SK-N-SH (cell line): ENCODE measurements around the gene ATF5. TPM values are rescaled to one million over a fixed set of nuclear protein-coding genes. Genes with fewer than 3 reads are reported as not detected.

Source experiments
- CTCF ChIA-PET: fragments of 300-600, 350-600 bp; formaldehyde crosslinking; extraction: SDS; loops from one replicate; lab custom pipeline; 2021; lab: Yijun Ruan, JAX
- POLR2A ChIA-PET: fragments of 350-600 bp; sonication (Branson Sonifier 250); formaldehyde crosslinking; extraction: SDS; loops from one replicate; lab custom pipeline; 2020; ENCODE audit warnings: antibody characterized with exemption, inconsistent platforms; lab: Yijun Ruan, JAX
- DNase-seq: peaks from one replicate; pipeline ENCODE4 v3.0.0; 2012
- H2AFZ ChIP-seq: fragments of 200-600 bp; sonication (generic); 2 replicates; pipeline ENCODE4 v1.8.1; 2016; ENCODE audit warnings: antibody characterized with exemption, mild to moderate bottlenecking, low read depth
- H3F3A ChIP-seq: fragments of 200-600 bp; sonication (generic); replicated peaks from 2 replicates; pipeline ENCODE3; 2016; ENCODE audit warnings: antibody characterized with exemption, mild to moderate bottlenecking; ENCODE audit not compliant: insufficient read depth
- H3K27ac ChIP-seq, 2 experiments: fragments of 200-500 bp in 1 of 2; fragments of 200-600 bp in 1 of 2; sonication (Bioruptor generic) in 1 of 2; sonication (generic), shearing (Covaris generic) in 1 of 2; 2 replicates each; pipeline versions ENCODE4 v1.5.1 to v1.6.1; 2014 to 2016; ENCODE audit warnings: low read depth in 2 of 2, inconsistent platforms in 1 of 2, low read length in 1 of 2, mild to moderate bottlenecking in 1 of 2, mixed read lengths in 1 of 2
- H3K27me3 ChIP-seq: fragments of 200-600 bp; sonication (generic), shearing (Covaris generic); 2 replicates; pipeline ENCODE4 v1.6.1; 2016; ENCODE audit warnings: mixed run types; ENCODE audit not compliant: insufficient read depth
- H3K36me3 ChIP-seq, 2 experiments: fragments of 200-500 bp in 1 of 2; fragments of 200-600 bp in 1 of 2; sonication (Bioruptor generic) in 1 of 2; sonication (generic) in 1 of 2; replicated peaks in 1 of 2; 2 replicates each; pipeline versions ENCODE3 to v1.5.1; 2014 to 2016; ENCODE audit warnings: low read length in 1 of 2, mild to moderate bottlenecking in 1 of 2; ENCODE audit not compliant: insufficient read depth in 2 of 2, control insufficient read depth in 1 of 2
- H3K4me1 ChIP-seq, 2 experiments: fragments of 200-500 bp in 1 of 2; fragments of 200-600 bp in 1 of 2; sonication (Bioruptor generic) in 1 of 2; sonication (generic), shearing (Covaris generic) in 1 of 2; 2 replicates each; pipeline versions ENCODE4 v1.5.1 to v1.6.1; 2014 to 2016; ENCODE audit warnings: low read depth in 1 of 2, low read length in 1 of 2, mixed run types in 1 of 2; ENCODE audit not compliant: insufficient read depth in 2 of 2, control insufficient read depth in 1 of 2
- H3K4me2 ChIP-seq: fragments of 200-600 bp; sonication (generic), shearing (Covaris generic); 2 replicates; pipeline ENCODE4 v1.6.1; 2017; ENCODE audit warnings: mixed run types
- H3K4me3 ChIP-seq, 2 experiments: fragments of 200-500 bp in 1 of 2; fragments of 200-600 bp in 1 of 2; sonication (Bioruptor generic) in 1 of 2; sonication (generic), shearing (Covaris generic) in 1 of 2; 2 replicates each; pipeline versions ENCODE4 v1.5.1 to v1.8.1; 2014 to 2016; ENCODE audit warnings: low read depth in 2 of 2, inconsistent platforms in 1 of 2, low read length in 1 of 2, mild to moderate bottlenecking in 1 of 2, mixed read lengths in 1 of 2, moderate library complexity in 1 of 2
- H3K79me2 ChIP-seq: fragments of 200-600 bp; sonication (generic); 2 replicates; pipeline ENCODE4 v1.8.1; 2017; ENCODE audit warnings: mild to moderate bottlenecking; ENCODE audit not compliant: insufficient read depth
- H3K9ac ChIP-seq: fragments of 200-600 bp; sonication (generic); 2 replicates; pipeline ENCODE4 v1.6.1; 2017; ENCODE audit warnings: mixed run types
- H3K9me2 ChIP-seq: fragments of 200-600 bp; sonication (generic); 2 replicates; pipeline ENCODE4 v1.6.1; 2017; ENCODE audit warnings: mixed run types
- H3K9me3 ChIP-seq: fragments of 200-600 bp; sonication (generic); 2 replicates; pipeline ENCODE4 v1.6.1; 2017; ENCODE audit warnings: mixed run types, mild to moderate bottlenecking, moderate library complexity
- H4K20me1 ChIP-seq: fragments of 200-600 bp; sonication (generic); 2 replicates; pipeline ENCODE4 v1.6.1; 2017; ENCODE audit warnings: mild to moderate bottlenecking, mixed run types; ENCODE audit not compliant: insufficient read depth
- FOSL2 ChIP-seq: IDR thresholded peaks from 2 replicates; pipeline ENCODE4 v1.4.0; 2012; ENCODE audit warnings: low read depth, mild to moderate bottlenecking, moderate library complexity, borderline replicate concordance
- GATA2 ChIP-seq: sonication (generic); formaldehyde crosslinking; IDR thresholded peaks from 2 replicates; pipeline ENCODE4 v1.5.0; 2020; ENCODE audit warnings: mild to moderate bottlenecking, missing genetic modification reagents
- JUND ChIP-seq: IDR thresholded peaks from 2 replicates; pipeline ENCODE4 v1.4.0; 2012
- NRF1 ChIP-seq: IDR thresholded peaks from 2 replicates; pipeline ENCODE4 v1.6.1; 2012; ENCODE audit warnings: low read depth, mild to moderate bottlenecking, low read length
- RCOR1 ChIP-seq: fragments of 150-350 bp; IDR thresholded peaks from 2 replicates; pipeline ENCODE4 v1.6.1; 2017; ENCODE audit warnings: antibody characterized with exemption, low read length
- TAF1 ChIP-seq: IDR thresholded peaks from 2 replicates; pipeline ENCODE4 v1.6.1; 2012; ENCODE audit warnings: low read depth, mild to moderate bottlenecking, low read length, moderate library complexity, borderline replicate concordance
- YY1 ChIP-seq: IDR thresholded peaks from 2 replicates; pipeline ENCODE4 v1.4.0; 2012; ENCODE audit warnings: low read depth, mild to moderate bottlenecking
- WGBS: methylation state at CpG from one replicate; pipeline ENCODE4 v1.1.6; 2017; ENCODE audit warnings: low lambda C conversion rate; 5-methylcytosine and 5-hydroxymethylcytosine counted together
- polyA plus RNA-seq, 3 experiments: library from polyadenylated mRNA; depleted of rRNA; stranded (reverse); fragments of >200 nt; gene quantifications; 2 replicates each; pipeline ENCODE4 v1.2.3, GENCODE V29; 2012
- TF ChIP-seq, protein P1 (sequence below): IDR thresholded peaks from 2 replicates; pipeline ENCODE4 v1.4.0; 2012; ENCODE audit warnings: low read depth, borderline replicate concordance
- TF ChIP-seq, protein P2 (sequence below): IDR thresholded peaks from 2 replicates; pipeline ENCODE4 v1.4.0; 2012; ENCODE audit warnings: low read depth
- TF ChIP-seq, protein P3 (sequence below): fragments of 150-350 bp; IDR thresholded peaks from 2 replicates; pipeline ENCODE4 v1.6.1; 2017; ENCODE audit warnings: antibody characterized with exemption, low read length, low read depth, borderline replicate concordance

ATF5 gene
- polyA plus RNA-seq, 1 of the 3 experiments (the other 2 are of a cell fraction): 11.7 TPM

DNA sequence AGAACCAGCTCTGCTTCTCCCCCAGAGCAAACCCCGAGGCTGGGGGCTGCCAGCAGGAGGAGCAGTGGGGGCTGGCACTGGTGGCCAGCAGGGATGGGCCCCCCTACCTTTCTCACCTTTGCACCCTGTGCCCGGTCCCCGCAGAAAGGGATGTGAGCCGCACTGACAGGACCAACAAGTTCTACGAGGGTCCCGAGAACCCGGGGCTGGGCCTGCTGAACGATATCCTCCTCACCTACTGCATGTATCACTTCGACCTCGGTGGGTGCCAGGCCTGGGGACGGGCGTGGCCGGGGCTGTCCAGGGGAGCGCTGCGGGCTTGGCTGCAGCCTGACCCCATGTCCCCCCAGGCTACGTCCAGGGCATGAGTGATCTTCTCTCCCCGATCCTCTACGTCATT, 44.9 kb upstream of the ATF5 start:
- Histone ChIP-seq H4K20me1 (no peaks in the 10 kb centered on the region), H3K79me2 (peaks cover 9% of the 10 kb centered on the region), H3K36me3 (peaks cover 41 to 54% of the 10 kb centered on the region in 2 experiments), H3K4me3 (no peak overlapping the region), H3K9me3 (no peaks in the 10 kb centered on the region), H2AFZ (no peak overlapping the region), H3K27me3 (no peaks in the 10 kb centered on the region), H3K27ac (no peak overlapping the region), H3K9ac (no peak overlapping the region), H3F3A (peaks cover 10% of the 10 kb centered on the region), H3K9me2 (no peaks in the 10 kb centered on the region), H3K4me2 (no peak overlapping the region), H3K4me1 (peaks cover 0 to 3% of the 10 kb centered on the region in 2 experiments; a peak in 1 of 4 replicates)
- ChIA-PET POLR2A (no interaction called here), CTCF (no interaction called here)
- TF ChIP-seq RCOR1 (no peak), GATA2 (CRISPR knock-in tag) (no peak), FOSL2 (no peak)
- TF ChIP-seq, protein P1, sequence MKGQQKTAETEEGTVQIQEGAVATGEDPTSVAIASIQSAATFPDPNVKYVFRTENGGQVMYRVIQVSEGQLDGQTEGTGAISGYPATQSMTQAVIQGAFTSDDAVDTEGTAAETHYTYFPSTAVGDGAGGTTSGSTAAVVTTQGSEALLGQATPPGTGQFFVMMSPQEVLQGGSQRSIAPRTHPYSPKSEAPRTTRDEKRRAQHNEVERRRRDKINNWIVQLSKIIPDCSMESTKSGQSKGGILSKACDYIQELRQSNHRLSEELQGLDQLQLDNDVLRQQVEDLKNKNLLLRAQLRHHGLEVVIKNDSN: no peak
- TF ChIP-seq, protein P2, sequence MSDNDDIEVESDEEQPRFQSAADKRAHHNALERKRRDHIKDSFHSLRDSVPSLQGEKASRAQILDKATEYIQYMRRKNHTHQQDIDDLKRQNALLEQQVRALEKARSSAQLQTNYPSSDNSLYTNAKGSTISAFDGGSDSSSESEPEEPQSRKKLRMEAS: no peak
- 100% methylated on average over 4 of the region's 18 CpGs for WGBS
- DNase-seq: no peak

DNA sequence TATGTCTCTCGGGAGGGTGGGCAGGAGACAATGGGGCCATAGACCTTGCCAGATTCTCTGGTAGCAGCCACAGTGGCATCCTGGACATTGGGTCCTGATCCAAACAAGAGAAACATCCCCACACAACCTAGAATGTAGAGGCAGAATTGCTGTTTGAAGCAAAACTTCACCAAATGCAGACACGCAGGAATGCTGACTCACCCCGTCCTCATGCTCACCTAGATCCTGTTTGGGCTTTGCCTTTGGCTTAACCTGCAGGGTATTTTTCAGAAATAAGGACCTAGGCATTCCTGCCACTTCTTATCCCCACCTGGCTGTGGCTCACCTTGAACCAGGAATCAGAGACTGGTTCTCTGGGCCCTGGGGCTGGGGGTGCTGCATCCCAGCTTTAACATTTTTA, 44.2 kb upstream of the ATF5 start:
- H3K4me2 ChIP-seq: no peak overlapping the region
- H3K27me3 ChIP-seq: no peaks in the 10 kb centered on the region
- no peak overlapping the region for H2AFZ ChIP-seq
- peaks cover 0 to under 1% of the 10 kb centered on the region in 2 experiments; a peak in 1 of 4 replicates for H3K4me1 ChIP-seq
- no peaks in the 10 kb centered on the region for H3K9me2 ChIP-seq
- no peak for DNase-seq
- 93% methylated on average over 2 of the region's 3 CpGs for WGBS
- CTCF ChIA-PET: no interaction called here
- H3K27ac ChIP-seq: no peak overlapping the region
- no peak overlapping the region for H3K4me3 ChIP-seq
- 0 out of 2 replicates have a peak, but pooled peaks cover 3% of the 10 kb centered on the region for H3K79me2 ChIP-seq
- no peak overlapping the region for H3K9ac ChIP-seq
- peaks cover 10% of the 10 kb centered on the region for H3F3A ChIP-seq
- TF ChIP-seq FOSL2 (no peak), NRF1 (no peak), JUND (no peak), TAF1 (no peak), YY1 (no peak)
- TF ChIP-seq, protein P3, sequence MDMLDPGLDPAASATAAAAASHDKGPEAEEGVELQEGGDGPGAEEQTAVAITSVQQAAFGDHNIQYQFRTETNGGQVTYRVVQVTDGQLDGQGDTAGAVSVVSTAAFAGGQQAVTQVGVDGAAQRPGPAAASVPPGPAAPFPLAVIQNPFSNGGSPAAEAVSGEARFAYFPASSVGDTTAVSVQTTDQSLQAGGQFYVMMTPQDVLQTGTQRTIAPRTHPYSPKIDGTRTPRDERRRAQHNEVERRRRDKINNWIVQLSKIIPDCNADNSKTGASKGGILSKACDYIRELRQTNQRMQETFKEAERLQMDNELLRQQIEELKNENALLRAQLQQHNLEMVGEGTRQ: no peak
- H4K20me1 ChIP-seq: no peaks in the 10 kb centered on the region
- H3K9me3 ChIP-seq: no peaks in the 10 kb centered on the region
- POLR2A ChIA-PET: no interaction called here
- peaks cover 36 to 48% of the 10 kb centered on the region in 2 experiments for H3K36me3 ChIP-seq
